GM18502 (cell line): Measurements from ENCODE around the gene HYAL1.
"Not testable (repeated sequence)": the region's sequence is repeated elsewhere in the genome, so short reads cannot be mapped to it uniquely, and the experiment has no call there.

Experiments used
- ATAC-seq: cut with Tn5 transposase; IDR thresholded peaks from one replicate; pipeline ENCODE4 v1.9.1; 2021; ENCODE audit warnings: mild to moderate bottlenecking; ENCODE audit not compliant: unreplicated experiment, poor library complexity

HYAL1 gene

GRCh38 chr3:50264383-50264963 is 38.9 kb downstream of the HYAL1 start:
- no peak for ATAC-seq

DNA sequence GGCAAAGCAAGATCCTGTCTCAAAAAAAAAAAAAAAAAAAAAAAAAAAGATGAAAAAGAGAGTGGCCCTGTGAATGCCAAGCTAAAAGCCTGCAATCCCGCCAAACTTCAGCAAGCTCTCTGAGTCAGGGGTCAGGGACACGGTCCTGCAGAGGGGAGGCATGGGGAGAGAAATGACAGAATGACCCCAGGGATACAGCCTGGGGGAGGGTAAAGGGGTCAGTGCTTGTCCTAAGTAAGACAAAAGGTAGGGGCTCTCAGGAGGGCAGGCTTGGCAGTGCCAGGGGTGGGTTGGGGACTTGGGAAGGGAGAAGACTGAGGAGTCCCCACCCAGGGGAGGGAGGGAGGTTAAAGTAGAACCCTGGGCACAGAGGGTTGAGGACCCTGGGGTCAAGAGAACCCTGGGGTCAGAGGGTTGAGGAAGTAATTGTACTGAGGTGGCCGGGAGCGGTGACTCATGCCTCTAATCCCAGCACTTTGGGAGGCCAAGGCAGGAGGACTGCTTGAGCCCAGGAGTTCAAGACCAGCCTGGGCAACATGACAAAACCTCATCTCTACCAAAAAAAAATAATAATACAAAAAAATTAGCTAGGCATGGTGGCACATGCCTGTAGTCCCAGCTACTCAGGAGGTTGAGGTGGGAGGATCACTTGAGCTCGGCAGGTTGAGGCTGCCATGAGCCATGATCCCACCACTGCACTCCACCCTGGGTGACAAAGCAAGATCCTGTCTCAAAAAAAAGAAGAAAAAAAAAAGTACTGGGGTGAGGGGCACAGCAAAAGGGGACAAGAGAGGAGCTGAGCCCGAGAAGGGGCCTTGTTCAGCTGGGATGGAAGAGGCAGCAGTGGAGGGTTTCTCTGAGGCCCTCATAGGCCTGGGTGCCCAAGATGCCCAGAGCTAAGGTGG is 39.6 kb downstream of the HYAL1 start:
- ATAC-seq, result no peak

- ATAC-seq, result no peak
These were observed 40.6 kb downstream of the HYAL1 start for GRCh38 chr3:50262778-50263177.

DNA sequence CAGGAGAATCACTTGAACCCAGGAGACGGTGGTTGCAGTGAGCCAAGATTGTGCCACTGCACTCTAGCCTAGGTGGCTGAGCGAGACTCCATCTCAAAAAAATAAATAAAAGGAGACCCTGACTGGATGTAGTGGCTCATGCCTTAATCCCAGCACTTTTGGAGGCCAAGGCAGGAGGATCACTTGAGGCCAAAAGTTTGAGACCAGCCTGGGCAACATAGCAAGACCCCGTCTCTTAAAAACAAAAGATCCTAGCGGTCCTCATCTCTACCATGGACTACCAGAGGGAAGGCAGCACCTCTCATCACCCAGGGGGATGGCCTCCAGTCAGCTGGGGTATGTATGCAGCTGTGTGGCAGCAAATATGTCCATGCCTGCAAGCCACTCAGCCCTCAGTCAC is 41.2 kb downstream of the HYAL1 start:
- ATAC-seq, result not testable (repeated sequence)

DNA sequence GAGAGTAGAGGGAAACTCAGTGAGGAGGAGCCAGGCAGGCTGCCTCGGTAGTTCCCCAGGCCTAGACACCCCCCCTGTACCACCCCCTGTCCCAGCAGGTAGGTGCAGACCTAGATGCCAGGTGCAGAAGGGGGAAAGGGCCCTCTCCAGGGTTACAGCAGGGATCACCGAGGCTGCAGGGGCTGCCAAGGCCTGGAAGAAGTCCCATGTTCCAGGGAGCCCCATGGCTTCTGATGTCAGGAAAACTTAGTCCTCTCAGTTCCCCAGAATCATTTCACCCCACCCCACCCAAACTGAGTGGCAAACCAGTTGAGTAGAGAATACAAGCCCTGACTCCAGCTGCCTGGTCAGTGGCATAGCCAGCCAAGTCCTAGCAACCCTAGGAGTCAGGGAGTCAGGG is 41.9 kb downstream of the HYAL1 start:
- no peak for ATAC-seq

DNA sequence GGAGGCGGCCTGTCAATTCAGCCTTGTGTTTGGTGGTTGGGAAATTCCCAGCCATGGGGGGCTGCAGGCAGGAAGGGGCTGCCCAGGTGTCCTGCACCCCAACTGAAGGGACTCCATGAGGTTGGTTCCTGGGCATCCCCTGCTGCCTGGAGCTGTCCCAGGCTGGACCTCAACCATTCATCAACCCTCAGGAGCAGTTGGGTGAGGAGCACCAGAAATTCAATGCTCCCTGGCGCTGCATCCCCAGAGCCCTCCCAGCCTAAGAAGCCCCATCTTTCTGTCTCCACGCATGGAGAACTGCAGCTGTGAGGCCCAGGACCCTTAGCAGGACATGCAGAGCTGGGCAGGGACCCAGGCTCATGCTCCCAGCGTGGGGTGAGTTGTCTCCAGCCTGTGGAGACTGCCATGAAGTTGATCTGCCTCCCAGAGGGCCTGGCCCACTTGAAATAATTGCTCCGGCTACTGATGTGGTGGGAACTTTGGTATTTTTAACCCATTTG is 42.4 kb downstream of the HYAL1 start:
- ATAC-seq, result no peak

DNA sequence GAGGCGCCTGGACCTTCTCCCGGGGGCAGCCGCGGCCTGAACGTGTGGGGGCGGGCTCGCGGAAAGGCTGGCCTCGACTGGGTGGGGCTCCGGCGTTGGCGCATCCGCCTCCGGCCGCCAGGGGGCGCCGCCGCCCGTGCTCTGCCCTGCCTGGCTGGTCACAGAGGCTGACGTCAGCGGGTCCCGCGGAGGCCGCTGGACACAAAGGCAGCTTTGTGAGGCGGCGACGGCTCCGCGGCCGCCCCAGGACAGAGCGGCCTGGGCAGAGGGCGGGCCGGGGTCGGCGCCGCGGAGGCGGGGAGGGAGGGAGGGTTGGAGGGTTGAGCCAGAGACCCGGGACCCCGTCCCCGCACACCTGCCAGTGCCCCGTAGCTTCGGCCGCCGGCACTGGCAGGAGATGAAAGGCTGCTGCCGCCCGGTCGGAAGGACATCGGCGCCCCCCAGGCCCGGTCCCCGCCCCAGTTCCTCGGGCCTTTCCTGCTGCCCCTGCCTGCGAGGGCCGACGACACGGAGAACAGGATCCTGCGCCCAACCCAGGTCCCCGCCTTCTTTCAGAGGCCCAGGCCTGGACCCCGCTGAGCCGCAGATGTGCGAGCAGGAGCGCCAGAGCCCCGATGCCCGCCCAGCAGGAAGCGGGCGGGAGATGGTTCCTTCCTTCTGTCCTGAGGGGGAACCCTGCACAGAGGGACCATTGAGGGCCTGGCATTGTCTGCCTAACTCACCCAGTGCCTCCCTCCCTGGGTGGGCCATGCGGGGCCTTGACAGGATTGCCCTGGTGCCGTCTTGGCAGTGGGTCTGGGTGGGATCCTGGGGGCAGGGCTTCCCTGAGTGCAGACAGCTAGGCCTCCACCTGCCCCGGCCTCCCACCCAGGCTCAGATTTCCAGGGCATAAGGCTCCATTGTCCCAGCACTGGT is 43.1 kb downstream of the HYAL1 start:
- peak; percentile 83 for ATAC-seq

DNA sequence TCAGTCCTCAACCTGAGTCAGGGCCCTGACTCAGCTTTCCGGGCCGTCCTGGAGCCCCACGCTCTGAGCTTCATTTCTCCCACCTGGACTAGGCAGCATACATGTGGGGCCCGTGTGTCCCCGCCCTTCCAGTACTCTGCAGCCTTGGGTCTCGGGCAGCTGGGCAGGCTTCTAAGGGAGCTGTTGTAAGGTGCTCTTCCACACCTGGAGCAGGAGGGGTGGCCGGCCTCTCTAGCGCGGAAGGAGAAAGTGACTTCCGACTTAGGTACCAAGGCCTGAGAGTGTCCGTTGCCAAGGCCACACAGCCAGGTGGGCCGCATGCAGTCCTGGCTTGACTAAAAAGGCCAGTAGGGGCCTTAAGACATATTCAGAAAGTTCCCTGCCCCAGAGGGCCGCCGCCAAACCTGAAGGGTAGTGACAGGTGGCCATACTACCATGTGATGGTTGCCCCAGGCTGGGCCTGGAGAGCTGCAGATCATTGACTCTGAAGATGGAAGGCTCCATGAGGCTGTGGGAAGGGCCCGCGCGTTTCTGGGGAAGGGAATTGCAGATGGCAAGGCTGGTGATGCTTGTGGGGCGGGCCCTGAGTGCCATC is 43.8 kb downstream of the HYAL1 start:
- peak; percentile 22 for ATAC-seq

GRCh38 chr3:50258979-50259378 is 44.4 kb downstream of the HYAL1 start:
- no peak for ATAC-seq

DNA sequence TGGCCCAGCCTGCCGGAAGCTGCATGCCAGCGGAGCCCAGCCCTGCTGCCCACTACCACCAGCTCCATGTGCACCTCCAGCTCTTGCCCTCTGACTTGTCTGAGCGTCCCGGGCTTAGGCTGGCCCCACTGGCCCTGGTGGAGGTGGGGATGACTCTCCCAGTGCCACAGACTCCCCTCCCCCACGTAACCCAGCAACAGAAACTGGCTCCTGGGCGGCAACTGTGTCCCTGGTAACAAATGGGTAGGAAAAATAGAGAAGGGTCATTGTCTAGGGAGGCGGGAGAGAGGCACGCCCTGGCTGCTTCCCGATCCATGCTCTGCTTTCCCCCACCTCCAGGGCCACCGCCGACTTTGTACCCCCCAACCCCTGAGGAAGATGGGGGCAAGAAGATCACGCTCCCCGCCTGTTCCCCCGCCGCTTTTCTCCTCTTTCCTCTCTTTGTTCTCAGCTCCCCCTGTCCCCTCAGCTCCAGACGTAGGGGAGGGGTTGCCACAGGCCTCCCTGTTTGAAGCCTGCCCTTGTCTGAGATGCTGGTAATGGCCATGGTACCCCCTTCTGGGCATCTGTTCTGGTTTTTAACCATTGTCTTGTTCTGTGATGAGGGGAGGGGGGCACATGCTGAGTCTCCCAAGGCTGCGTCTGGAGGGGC is 45.2 kb downstream of the HYAL1 start:
- ATAC-seq, result no peak

GRCh38 chr3:50256978-50257890 is 46.1 kb downstream of the HYAL1 start:
- ATAC-seq, result no peak

- ATAC-seq, result no peak
These were observed 48.1 kb downstream of the HYAL1 start for GRCh38 chr3:50255251-50255615.

GRCh38 chr3:50254577-50255250 is 48.7 kb downstream of the HYAL1 start:
- ATAC-seq, result no peak

DNA sequence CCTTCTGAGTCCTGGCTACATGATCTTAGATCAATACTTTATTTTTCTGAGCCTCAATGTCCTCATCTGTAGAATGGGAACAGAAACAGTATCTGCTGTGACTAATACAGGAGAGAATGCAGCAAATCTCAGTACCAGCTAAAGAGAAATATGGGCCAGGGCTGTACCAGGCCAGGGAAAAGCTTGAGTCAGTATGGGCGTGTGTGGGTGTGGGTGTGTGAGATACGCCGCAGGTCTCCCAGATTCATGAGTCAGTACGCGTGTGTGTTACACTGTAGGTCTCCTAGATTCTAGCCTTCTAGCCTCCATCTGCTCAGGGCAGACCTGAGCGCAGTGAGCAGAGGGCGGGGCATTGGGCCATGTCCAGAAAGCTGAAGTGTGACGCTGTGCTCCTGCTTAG is 52.2 kb downstream of the HYAL1 start:
- no peak for ATAC-seq

DNA sequence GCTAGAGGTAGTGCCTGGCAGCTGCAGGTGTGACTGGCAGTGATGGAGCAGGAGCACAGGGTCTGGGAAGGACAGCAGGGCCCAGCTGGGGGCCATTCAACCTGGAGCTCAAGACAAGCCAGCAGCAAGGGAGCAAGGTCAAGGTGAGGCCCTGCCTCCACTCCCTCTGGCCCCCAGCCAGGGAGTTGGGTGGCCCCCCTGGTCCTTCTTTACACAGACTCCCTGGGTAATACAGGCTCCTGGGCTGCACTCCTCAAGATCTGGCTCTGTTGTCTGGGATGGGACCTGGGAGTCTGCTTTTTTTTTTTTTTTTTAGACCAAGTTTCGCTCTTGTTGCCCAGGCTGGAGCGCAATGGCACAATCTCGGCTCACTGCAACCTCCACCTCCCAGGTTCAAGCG is 52.9 kb downstream of the HYAL1 start:
- ATAC-seq, result no peak
